ENCODE measurements around the gene MAGEB4. TPM values are rescaled to one million over a fixed set of nuclear protein-coding genes. Genes with fewer than 3 reads are reported as not detected.

MAGEB4 gene
- total and polyA plus RNA-seq, 4 donors = not detected

- H3K4me1 ChIP-seq (ENCODE audit: control insufficient read depth in 4 of 4, insufficient read depth in 4 of 4, low read length in 3 of 4) = no peaks in the 10 kb centered on the region
- H3K9ac ChIP-seq (ENCODE audit: low read depth in 1 of 2, low read length in 2 of 2) = no peak overlapping the region
- no peak for DNase-seq (ENCODE audit: low spot score)
- no peaks in the 10 kb centered on the region for H3K27me3 ChIP-seq (ENCODE audit: control insufficient read depth in 4 of 4, insufficient read depth in 4 of 4, low read length in 3 of 4)
- H3K4me3 ChIP-seq (ENCODE audit: low read depth in 1 of 3, low read length in 3 of 3) = no peak overlapping the region
- H3K27ac ChIP-seq (ENCODE audit: low read depth in 1 of 2, low read length in 2 of 2) = no peak overlapping the region
- no peaks in the 10 kb centered on the region for H3K9me3 ChIP-seq (ENCODE audit: control insufficient read depth in 4 of 4, low read length in 3 of 4)
- no peaks in the 10 kb centered on the region for H3K36me3 ChIP-seq (ENCODE audit: control insufficient read depth in 4 of 4, insufficient read depth in 3 of 4, low read depth in 1 of 4, low read length in 3 of 4)
- TF ChIP-seq ZBTB33 (IDR thresholded peaks at IDR 0.05) (no peak), NR2F2 (IDR thresholded peaks at IDR 0.05) (no peak), CTCF (IDR thresholded peaks at IDR 0.05; ENCODE audit: low read depth, low read length, missing input control) (no peak), TAF1 (conservative IDR thresholded peaks at IDR 0.05) (no peak), REST (IDR thresholded peaks at IDR 0.05) (no peak), SP1 (IDR thresholded peaks at IDR 0.05) (no peak), FOXA2 (IDR thresholded peaks at IDR 0.05) (no peak)
These were observed 40.7 kb downstream of the MAGEB4 start for GRCh38 chrX:30282527-30282926.

GRCh38 chrX:30283456-30284200, 41.8 kb downstream of the MAGEB4 start:
- WGBS = 84% methylated on average over 3 of the region's 3 CpGs
- no peaks in the 10 kb centered on the region for H3K4me1 ChIP-seq (ENCODE audit: control insufficient read depth in 4 of 4, insufficient read depth in 4 of 4, low read length in 3 of 4)
- TF ChIP-seq NR2F2 (IDR thresholded peaks at IDR 0.05) (no peak), SP1 (IDR thresholded peaks at IDR 0.05) (no peak), YY1 (IDR thresholded peaks at IDR 0.05) (no peak), JUND (IDR thresholded peaks at IDR 0.05) (no peak), RXRA (IDR thresholded peaks at IDR 0.05) (no peak), CTCF (IDR thresholded peaks at IDR 0.05; ENCODE audit: low read depth, low read length, missing input control) (no peak), TAF1 (conservative IDR thresholded peaks at IDR 0.05) (no peak), ZBTB33 (IDR thresholded peaks at IDR 0.05) (no peak), RAD21 (IDR thresholded peaks at IDR 0.05) (no peak), GABPA (IDR thresholded peaks at IDR 0.05 in 1 of 2, conservative IDR thresholded peaks at IDR 0.05 in 1 of 2) (no peak)
- H3K27ac ChIP-seq (ENCODE audit: low read depth in 1 of 2, low read length in 2 of 2) = no peak overlapping the region
- no peak overlapping the region for H3K9ac ChIP-seq (ENCODE audit: low read depth in 1 of 2, low read length in 2 of 2)
- no peaks in the 10 kb centered on the region for H3K36me3 ChIP-seq (ENCODE audit: control insufficient read depth in 4 of 4, insufficient read depth in 3 of 4, low read depth in 1 of 4, low read length in 3 of 4)
- H3K9me3 ChIP-seq (ENCODE audit: control insufficient read depth in 4 of 4, low read length in 3 of 4) = no peaks in the 10 kb centered on the region
- DNase-seq (ENCODE audit: low spot score) = no peak
- H3K4me3 ChIP-seq (ENCODE audit: low read depth in 1 of 3, low read length in 3 of 3) = no peak overlapping the region
- H3K27me3 ChIP-seq (ENCODE audit: control insufficient read depth in 4 of 4, insufficient read depth in 4 of 4, low read length in 3 of 4) = no peaks in the 10 kb centered on the region

All from liver (tissue), 9 donors.